K562 (cell line): ENCODE data around the gene RETREG1. TPM values are rescaled to one million over a fixed set of nuclear protein-coding genes. Genes with fewer than 3 reads are reported as not detected.

Experiments used
- DIDO1 ChIP-seq: fragments of 450-650 bp; IDR thresholded peaks from 2 replicates; pipeline ENCODE4 v1.6.1; 2016; ENCODE audit warnings: low read depth, missing biosample characterization, missing genetic modification characterization
- GTF2A2 ChIP-seq: IDR thresholded peaks from 2 replicates; pipeline ENCODE4 v1.6.1; 2016; ENCODE audit warnings: mild to moderate bottlenecking, missing genetic modification characterization, missing compliant biosample characterization
- MYBL2 ChIP-seq, 2 experiments: fragments of 450-650 bp in 1 of 2; sonication (generic) in 1 of 2; formaldehyde crosslinking in 1 of 2; IDR thresholded peaks; 2 replicates each; pipeline versions ENCODE4 v1.6.1 to v1.8.1; 2017 to 2022; ENCODE audit warnings: borderline replicate concordance in 1 of 2, inconsistent platforms in 1 of 2, low read depth in 1 of 2, mild to moderate bottlenecking in 1 of 2, missing genetic modification reagents in 1 of 2, moderate library complexity in 1 of 2
- ZNF431 ChIP-seq: sonication (generic); formaldehyde crosslinking; IDR thresholded peaks from 2 replicates; pipeline ENCODE4 v1.8.0; 2022; ENCODE audit warnings: mild to moderate bottlenecking, missing genetic modification reagents
- ZNF707 ChIP-seq: fragments of 250-450 bp; sonication (Bioruptor Pico); conservative IDR thresholded peaks from 2 replicates; pipeline ENCODE4 v1.8.0; 2022; ENCODE audit warnings: inconsistent platforms, mild to moderate bottlenecking, moderate library complexity
- polyA plus RNA-seq, 8 experiments: library from polyadenylated mRNA; depleted of rRNA in 4 of 8; stranded (reverse) in 5 of 8; unstranded in 3 of 8; fragments of >200 nt; fragmentation: Nextera tagmentation in 2 of 8; fragmentation: Illumina TruSeq in 1 of 8; extraction: Ambion mirVana in 2 of 8; extraction: Trizol in 1 of 8; gene quantifications; 2 replicates each; pipeline versions ENCODE4 v1.2.1 to v1.2.3, GENCODE V29; 2011 to 2014; ENCODE audit warnings: inconsistent platforms in 1 of 8, missing spikeins in 1 of 8
- total RNA-seq, 7 experiments: library from RNA; depleted of rRNA in 6 of 7; stranded (reverse); fragments of >200 nt in 6 of 7; fragmentation: Illumina TruSeq in 2 of 7; extraction: Trizol in 2 of 7; gene quantifications; 2 replicates each; pipeline versions ENCODE4 v1.2.1 to v1.2.3, GENCODE V29; 2011 to 2021; ENCODE audit warnings: low replicate concordance in 1 of 7
- TF ChIP-seq, protein P1 (sequence below): fragments of 250-450 bp; sonication (Bioruptor Pico); IDR thresholded peaks from 2 replicates; pipeline ENCODE4 v1.5.0; 2020; ENCODE audit warnings: mild to moderate bottlenecking, borderline replicate concordance
- TF ChIP-seq, protein P2 (sequence below): fragments of 450-650 bp; conservative IDR thresholded peaks from 2 replicates; pipeline ENCODE4 v1.6.1; 2016; ENCODE audit warnings: missing genetic modification characterization, low read depth, mild to moderate bottlenecking, control low read depth, missing compliant biosample characterization
- TF ChIP-seq, protein P3 (sequence below): sonication (generic); formaldehyde crosslinking; IDR thresholded peaks from 2 replicates; pipeline ENCODE4 v1.8.1; 2023; ENCODE audit warnings: mild to moderate bottlenecking, missing genetic modification reagents
- TF ChIP-seq, protein P4 (sequence below): fragments of 200-800 bp; sonication (Bioruptor generic); IDR thresholded peaks from 2 replicates; pipeline ENCODE4 v1.6.1; 2017; ENCODE audit warnings: missing genetic modification characterization, missing compliant biosample characterization
- TF ChIP-seq, protein P5 (sequence below): fragments of 450-650 bp; formaldehyde crosslinking; IDR thresholded peaks from 2 replicates; pipeline ENCODE4 v1.4.0; 2022; ENCODE audit warnings: missing genetic modification characterization
- TF ChIP-seq, protein P6 (sequence below): fragments of 450-650 bp; IDR thresholded peaks from 2 replicates; pipeline ENCODE4 v1.7.1; 2018; ENCODE audit warnings: mild to moderate bottlenecking, low read depth; ENCODE audit not compliant: partially characterized antibody
- TF ChIP-seq, protein P7 (sequence below): fragments of 250-450 bp; sonication (Bioruptor Pico); IDR thresholded peaks from 2 replicates; pipeline ENCODE4 v1.5.0; 2021

The RETREG1 gene
- total and polyA plus RNA-seq, 9 of the 15 experiments (the other 6 are each of a cell fraction or from before 2014, with no cell fraction given): 0.01 to 0.20 (median 0.08) TPM; not detected in 5

DNA sequence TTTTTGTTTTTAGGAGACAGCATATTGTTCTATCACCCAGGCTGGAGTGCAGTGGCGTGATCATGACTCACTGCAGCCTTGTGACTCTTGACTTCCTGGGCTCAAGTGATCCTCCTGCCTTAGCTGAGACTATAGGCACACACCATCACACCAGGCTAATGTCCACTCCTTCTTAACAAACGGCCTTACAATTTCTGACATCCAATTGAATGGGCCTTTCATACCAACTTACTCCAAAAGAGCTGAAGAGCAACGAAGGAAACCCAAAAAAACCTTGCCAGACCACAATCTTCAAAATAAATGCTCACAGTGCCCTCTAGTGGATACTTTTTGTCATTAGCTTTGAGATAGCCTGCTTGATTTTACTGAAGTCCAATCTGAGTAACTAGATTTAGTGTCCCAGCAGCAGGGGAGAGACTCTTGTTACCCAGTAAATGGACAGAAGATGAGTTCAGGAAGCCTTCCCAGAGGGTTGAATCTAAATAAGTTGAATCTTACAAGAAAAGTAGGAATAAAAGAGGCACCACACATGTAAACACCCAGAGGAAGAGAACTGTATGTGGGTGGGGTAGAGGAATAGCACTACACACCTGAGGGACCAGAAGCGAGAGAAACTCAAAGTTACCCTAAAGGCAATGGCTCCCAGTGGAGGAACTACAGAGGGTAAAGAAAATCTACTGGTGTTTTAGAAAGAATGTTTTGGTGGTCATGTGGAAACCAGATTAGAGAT, 160.5 kb downstream of the RETREG1 start (continued):
- TF ChIP-seq, protein P1, sequence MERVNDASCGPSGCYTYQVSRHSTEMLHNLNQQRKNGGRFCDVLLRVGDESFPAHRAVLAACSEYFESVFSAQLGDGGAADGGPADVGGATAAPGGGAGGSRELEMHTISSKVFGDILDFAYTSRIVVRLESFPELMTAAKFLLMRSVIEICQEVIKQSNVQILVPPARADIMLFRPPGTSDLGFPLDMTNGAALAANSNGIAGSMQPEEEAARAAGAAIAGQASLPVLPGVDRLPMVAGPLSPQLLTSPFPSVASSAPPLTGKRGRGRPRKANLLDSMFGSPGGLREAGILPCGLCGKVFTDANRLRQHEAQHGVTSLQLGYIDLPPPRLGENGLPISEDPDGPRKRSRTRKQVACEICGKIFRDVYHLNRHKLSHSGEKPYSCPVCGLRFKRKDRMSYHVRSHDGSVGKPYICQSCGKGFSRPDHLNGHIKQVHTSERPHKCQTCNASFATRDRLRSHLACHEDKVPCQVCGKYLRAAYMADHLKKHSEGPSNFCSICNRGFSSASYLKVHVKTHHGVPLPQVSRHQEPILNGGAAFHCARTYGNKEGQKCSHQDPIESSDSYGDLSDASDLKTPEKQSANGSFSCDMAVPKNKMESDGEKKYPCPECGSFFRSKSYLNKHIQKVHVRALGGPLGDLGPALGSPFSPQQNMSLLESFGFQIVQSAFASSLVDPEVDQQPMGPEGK: no peak
- no peak for TF ChIP-seq ZNF707
- no peak for TF ChIP-seq ZNF431 (CRISPR knock-in tag)
- TF ChIP-seq, protein P2, sequence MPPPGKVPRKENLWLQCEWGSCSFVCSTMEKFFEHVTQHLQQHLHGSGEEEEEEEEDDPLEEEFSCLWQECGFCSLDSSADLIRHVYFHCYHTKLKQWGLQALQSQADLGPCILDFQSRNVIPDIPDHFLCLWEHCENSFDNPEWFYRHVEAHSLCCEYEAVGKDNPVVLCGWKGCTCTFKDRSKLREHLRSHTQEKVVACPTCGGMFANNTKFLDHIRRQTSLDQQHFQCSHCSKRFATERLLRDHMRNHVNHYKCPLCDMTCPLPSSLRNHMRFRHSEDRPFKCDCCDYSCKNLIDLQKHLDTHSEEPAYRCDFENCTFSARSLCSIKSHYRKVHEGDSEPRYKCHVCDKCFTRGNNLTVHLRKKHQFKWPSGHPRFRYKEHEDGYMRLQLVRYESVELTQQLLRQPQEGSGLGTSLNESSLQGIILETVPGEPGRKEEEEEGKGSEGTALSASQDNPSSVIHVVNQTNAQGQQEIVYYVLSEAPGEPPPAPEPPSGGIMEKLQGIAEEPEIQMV (tag): no peak
- TF ChIP-seq, protein P3, sequence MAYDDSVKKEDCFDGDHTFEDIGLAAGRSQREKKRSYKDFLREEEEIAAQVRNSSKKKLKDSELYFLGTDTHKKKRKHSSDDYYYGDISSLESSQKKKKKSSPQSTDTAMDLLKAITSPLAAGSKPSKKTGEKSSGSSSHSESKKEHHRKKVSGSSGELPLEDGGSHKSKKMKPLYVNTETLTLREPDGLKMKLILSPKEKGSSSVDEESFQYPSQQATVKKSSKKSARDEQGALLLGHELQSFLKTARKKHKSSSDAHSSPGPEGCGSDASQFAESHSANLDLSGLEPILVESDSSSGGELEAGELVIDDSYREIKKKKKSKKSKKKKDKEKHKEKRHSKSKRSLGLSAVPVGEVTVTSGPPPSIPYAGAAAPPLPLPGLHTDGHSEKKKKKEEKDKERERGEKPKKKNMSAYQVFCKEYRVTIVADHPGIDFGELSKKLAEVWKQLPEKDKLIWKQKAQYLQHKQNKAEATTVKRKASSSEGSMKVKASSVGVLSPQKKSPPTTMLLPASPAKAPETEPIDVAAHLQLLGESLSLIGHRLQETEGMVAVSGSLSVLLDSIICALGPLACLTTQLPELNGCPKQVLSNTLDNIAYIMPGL (CRISPR knock-in tag): no peak
- TF ChIP-seq, protein P4, sequence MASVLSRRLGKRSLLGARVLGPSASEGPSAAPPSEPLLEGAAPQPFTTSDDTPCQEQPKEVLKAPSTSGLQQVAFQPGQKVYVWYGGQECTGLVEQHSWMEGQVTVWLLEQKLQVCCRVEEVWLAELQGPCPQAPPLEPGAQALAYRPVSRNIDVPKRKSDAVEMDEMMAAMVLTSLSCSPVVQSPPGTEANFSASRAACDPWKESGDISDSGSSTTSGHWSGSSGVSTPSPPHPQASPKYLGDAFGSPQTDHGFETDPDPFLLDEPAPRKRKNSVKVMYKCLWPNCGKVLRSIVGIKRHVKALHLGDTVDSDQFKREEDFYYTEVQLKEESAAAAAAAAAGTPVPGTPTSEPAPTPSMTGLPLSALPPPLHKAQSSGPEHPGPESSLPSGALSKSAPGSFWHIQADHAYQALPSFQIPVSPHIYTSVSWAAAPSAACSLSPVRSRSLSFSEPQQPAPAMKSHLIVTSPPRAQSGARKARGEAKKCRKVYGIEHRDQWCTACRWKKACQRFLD (CRISPR knock-in tag): peak; percentile 83; the same call in 1 of the 2 replicates
- TF ChIP-seq, protein P5, sequence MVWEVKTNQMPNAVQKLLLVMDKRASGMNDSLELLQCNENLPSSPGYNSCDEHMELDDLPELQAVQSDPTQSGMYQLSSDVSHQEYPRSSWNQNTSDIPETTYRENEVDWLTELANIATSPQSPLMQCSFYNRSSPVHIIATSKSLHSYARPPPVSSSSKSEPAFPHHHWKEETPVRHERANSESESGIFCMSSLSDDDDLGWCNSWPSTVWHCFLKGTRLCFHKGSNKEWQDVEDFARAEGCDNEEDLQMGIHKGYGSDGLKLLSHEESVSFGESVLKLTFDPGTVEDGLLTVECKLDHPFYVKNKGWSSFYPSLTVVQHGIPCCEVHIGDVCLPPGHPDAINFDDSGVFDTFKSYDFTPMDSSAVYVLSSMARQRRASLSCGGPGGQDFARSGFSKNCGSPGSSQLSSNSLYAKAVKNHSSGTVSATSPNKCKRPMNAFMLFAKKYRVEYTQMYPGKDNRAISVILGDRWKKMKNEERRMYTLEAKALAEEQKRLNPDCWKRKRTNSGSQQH (CRISPR knock-in tag): peak; percentile 70; the same call in 1 of the 2 replicates
- no peak for TF ChIP-seq DIDO1 (tag)
- TF ChIP-seq GTF2A2 (tag): no peak
- TF ChIP-seq, protein P6, sequence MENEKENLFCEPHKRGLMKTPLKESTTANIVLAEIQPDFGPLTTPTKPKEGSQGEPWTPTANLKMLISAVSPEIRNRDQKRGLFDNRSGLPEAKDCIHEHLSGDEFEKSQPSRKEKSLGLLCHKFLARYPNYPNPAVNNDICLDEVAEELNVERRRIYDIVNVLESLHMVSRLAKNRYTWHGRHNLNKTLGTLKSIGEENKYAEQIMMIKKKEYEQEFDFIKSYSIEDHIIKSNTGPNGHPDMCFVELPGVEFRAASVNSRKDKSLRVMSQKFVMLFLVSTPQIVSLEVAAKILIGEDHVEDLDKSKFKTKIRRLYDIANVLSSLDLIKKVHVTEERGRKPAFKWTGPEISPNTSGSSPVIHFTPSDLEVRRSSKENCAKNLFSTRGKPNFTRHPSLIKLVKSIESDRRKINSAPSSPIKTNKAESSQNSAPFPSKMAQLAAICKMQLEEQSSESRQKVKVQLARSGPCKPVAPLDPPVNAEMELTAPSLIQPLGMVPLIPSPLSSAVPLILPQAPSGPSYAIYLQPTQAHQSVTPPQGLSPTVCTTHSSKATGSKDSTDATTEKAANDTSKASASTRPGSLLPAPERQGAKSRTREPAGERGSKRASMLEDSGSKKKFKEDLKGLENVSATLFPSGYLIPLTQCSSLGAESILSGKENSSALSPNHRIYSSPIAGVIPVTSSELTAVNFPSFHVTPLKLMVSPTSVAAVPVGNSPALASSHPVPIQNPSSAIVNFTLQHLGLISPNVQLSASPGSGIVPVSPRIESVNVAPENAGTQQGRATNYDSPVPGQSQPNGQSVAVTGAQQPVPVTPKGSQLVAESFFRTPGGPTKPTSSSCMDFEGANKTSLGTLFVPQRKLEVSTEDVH: no peak
- TF ChIP-seq, protein P7, sequence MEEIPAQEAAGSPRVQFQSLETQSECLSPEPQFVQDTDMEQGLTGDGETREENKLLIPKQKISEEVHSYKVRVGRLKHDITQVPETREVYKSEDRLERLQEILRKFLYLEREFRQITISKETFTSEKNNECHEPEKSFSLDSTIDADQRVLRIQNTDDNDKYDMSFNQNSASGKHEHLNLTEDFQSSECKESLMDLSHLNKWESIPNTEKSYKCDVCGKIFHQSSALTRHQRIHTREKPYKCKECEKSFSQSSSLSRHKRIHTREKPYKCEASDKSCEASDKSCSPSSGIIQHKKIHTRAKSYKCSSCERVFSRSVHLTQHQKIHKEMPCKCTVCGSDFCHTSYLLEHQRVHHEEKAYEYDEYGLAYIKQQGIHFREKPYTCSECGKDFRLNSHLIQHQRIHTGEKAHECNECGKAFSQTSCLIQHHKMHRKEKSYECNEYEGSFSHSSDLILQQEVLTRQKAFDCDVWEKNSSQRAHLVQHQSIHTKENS (CRISPR knock-in tag): no peak
- no peak for TF ChIP-seq MYBL2 (IDR thresholded peaks at IDR 0.05; ENCODE audit: low read depth)
- TF ChIP-seq MYBL2 (CRISPR knock-in tag; IDR thresholded peaks at IDR 0.05; ENCODE audit: borderline replicate concordance): no peak
